ENCODE data around the gene ANKMY1.

DNA sequence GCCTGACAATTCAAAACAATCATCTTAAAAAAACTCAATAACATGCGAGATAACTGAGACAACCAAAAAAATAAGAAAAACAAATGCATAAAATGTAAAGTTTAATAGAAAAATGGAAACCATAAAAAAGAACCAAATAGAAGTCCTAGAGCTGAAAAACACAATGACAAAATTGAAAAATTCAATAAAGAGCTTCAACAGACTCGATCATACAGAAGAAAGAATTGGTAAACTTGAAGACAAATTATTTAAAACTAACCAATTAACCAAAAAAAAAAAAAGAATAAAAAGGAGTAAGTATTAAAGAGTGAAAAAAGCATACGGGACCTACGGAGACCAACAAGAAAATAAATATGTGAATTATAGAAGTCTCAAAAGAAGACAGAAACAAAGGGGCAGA is 84.6 kb downstream of the ANKMY1 start:
- TF ChIP-seq, protein P1, sequence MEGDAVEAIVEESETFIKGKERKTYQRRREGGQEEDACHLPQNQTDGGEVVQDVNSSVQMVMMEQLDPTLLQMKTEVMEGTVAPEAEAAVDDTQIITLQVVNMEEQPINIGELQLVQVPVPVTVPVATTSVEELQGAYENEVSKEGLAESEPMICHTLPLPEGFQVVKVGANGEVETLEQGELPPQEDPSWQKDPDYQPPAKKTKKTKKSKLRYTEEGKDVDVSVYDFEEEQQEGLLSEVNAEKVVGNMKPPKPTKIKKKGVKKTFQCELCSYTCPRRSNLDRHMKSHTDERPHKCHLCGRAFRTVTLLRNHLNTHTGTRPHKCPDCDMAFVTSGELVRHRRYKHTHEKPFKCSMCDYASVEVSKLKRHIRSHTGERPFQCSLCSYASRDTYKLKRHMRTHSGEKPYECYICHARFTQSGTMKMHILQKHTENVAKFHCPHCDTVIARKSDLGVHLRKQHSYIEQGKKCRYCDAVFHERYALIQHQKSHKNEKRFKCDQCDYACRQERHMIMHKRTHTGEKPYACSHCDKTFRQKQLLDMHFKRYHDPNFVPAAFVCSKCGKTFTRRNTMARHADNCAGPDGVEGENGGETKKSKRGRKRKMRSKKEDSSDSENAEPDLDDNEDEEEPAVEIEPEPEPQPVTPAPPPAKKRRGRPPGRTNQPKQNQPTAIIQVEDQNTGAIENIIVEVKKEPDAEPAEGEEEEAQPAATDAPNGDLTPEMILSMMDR (IDR thresholded peaks at IDR 0.05) = no peak
- no peak for TF ChIP-seq POLR2AphosphoS5 (IDR thresholded peaks at IDR 0.05)
- TF ChIP-seq POLR2A (IDR thresholded peaks at IDR 0.05) = no peak
- no peak for TF ChIP-seq EP300 (IDR thresholded peaks at IDR 0.05)

Data from stomach (tissue), 4 donors.